Middle frontal gyrus (tissue), 1 donor: ENCODE results near the gene PRDM7.
"Not testable (repeated sequence)": the region's sequence is repeated elsewhere in the genome, so short reads cannot be mapped to it uniquely, and the experiment has no call there.

ENCODE experiments used
- DNase-seq: peaks from one replicate; pipeline ENCODE4 v3.0.0-alpha.2; 2015; ENCODE audit warnings: low spot score; ENCODE audit errors: extremely low spot score

PRDM7 gene

GRCh38 chr16:90072442-90073105, 4.6 kb downstream of the PRDM7 start:
- no peak for DNase-seq

- DNase-seq, result no peak
These were observed 6.7 kb downstream of the PRDM7 start for GRCh38 chr16:90070440-90070839.

GRCh38 chr16:90061437-90061836, 15.7 kb downstream of the PRDM7 start:
- no peak for DNase-seq

DNA sequence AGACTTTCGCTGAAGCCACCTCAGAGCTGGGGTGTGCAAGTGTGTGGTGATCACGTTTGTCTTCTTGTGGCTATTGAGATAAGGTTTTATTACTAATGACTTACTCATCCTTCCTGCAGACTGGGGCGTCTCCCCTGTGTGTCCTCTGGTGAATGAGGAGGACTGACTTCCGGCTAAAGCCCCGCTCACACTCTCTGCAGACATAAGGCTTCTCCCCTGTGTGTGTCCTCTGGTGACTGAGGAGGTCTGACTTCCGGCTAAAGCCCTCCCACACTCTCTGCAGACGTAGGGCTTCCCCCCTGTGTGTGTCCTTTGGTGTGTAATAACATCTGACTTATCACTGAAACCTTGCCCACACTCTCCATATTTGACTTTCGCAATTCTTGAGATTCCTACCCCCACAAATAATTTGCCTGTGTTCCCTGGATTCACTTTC, 19.4 kb downstream of the PRDM7 start:
- DNase-seq, result no peak

GRCh38 chr16:90056521-90056920, 20.6 kb downstream of the PRDM7 start:
- DNase-seq, result not testable (repeated sequence)

- no peak for DNase-seq
These were observed 21.8 kb downstream of the PRDM7 start for GRCh38 chr16:90055371-90055770.

DNA sequence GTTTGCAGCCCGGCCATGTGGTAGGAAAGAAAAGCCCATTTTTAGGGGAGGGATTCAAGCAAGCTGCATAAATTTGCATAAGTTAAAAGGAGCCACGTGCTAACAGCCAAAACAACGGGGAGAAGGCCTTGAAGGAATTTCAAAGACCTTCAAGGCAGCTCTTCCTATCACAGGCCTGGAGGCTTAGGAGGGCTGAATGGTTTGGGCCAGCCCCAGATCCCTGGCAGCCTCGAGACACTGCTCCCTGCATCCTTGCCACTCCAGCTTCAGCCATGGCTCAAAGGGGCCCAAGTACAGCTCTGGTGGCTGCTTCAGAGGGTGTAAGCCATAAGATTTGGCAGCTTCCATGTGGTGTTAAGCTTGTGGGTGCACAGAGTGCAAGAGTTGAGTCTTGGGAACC, 22.6 kb downstream of the PRDM7 start:
- no peak for DNase-seq

GRCh38 chr16:90053902-90054500, 23.1 kb downstream of the PRDM7 start:
- no peak for DNase-seq

DNA sequence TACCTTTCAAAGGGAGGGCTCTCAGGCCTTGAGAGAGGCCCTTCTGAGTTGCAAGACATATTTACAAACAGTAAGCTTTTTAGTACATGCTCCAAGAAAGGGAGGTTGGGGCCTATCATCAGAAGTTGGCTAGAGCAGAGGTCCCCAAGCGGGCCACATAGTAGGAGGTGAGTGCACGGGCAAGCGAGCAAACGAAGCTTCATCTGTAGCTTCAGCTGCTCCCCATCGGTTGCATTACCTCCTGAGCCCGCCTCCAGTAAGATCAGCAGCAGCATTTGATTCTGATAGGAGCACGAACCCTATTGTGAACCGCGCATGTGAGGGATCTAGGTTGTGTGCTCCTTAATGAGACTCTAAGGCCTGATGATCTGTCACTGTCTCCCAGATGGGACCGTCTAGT, 26.2 kb downstream of the PRDM7 start:
- no peak for DNase-seq

- DNase-seq, result no peak
These were observed 28.3 kb downstream of the PRDM7 start for GRCh38 chr16:90048737-90049330.

DNA sequence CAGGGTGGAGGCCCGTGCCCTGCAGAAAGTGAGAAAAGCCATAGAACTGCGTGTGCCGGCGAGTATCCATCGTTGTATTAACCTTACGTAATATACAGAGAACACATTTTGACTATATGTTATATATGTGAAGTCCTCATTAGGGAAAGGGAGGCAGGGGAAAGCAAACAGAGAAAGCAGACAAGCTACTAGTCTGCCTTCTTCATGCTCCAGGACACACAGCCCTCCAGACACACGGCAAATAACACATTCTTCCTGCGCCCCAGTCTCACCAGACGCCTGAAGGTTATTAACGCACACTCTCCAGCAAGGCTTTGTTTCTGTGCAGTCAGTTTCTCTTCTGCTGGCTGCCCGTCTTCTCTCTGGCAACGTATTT, 28.8 kb downstream of the PRDM7 start:
- no peak for DNase-seq

GRCh38 chr16:90047714-90048346, 29.3 kb downstream of the PRDM7 start:
- DNase-seq, result no peak

DNA sequence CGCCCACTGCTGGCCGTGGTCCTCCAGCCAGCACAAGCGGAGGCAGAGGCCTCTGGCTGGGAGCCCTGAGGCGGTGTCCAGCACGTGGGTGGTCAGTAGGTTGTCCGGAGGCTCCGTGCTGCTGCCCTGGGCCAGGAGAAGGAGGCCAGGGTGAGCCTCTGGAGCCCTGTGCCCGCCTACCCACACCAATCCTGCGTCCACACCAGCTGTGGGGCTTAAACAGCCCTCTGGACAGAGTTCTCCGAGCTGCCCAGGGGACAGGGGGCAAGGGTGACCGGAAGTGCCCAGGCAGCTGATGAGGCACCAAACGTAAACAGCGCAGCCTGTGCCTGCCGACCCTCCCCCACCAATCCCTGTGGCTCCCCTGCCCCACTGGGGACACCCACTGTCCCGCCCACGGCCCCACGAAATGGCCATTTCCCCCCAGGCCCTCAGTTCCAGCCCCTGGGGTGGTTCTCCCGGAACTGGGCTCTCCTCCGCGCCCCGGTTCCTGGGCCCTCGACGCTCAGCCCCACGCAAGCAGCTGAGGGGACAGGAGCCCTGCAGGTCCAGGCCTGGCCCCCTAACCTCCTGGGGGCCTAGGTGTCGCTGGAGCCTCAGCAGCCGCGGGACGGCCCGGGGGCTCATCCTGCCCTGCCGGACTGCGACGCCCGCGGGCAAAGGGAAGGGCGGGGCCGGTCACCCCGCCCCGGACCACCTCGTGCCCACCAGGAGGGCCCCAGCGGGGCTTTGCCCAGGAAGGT, 30.0 kb downstream of the PRDM7 start:
- no peak for DNase-seq

DNA sequence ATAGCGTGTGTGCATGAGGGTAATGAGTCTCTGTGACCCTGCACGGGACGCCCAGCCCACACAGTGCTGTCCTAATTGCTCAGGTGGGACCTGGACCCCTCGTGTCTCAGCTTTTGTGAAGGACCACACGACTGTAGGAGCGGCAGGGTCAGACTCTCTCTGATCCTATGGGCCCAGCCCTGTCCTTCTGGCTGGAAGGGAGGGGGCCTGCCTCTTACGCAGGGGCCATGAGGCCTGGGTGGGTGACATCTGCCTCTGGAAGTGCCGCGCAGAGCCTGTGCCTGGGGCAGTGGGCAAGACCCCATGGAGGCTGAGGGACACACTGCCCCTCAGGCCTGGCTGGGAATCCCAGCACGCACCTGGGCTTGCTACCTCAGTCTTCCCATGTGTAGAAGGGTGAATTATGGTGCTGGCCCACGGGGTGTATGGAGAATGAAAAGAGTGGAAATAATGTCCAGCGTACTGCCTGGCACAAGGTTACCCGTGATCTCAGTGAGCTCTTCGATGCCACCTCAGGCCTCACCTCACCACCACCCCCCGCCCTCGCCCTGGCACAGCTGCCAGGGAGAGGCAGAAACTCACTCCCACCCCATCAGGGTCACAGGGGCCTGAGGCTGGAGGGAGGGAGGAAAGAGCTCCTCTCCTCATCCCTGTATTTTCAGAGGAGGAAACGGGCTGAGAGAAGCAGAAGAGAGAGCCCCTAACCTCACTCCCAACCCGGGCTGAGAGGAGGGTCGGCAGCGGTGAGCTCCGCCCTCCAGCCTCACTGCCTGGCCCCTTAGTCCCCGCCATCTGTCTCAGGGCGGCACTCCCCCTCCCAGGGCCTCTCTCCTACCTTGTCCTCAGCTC, 30.8 kb downstream of the PRDM7 start:
- DNase-seq, result no peak

- no peak for DNase-seq
These were observed 33.0 kb downstream of the PRDM7 start for GRCh38 chr16:90044111-90044551.

DNA sequence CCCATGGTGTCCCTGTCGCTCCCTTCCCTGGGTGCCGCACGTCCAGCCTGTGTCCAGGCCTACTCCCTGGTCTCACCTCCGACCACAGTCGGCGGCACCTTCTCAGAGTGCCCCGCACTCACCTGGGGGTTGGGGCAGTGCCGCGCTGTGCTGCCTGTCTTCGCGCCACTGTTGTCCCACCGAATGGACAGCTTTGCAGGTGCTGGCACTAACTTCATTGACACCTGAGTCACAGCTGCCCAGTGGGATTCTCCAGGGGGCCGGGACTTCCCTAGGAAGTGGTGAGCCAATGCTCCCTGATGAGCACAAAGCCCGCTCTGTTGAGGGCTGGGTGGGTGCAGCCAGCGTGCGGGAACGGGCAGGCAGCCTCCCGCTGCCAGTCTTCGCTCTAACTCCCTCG, 33.6 kb downstream of the PRDM7 start:
- no peak for DNase-seq

DNA sequence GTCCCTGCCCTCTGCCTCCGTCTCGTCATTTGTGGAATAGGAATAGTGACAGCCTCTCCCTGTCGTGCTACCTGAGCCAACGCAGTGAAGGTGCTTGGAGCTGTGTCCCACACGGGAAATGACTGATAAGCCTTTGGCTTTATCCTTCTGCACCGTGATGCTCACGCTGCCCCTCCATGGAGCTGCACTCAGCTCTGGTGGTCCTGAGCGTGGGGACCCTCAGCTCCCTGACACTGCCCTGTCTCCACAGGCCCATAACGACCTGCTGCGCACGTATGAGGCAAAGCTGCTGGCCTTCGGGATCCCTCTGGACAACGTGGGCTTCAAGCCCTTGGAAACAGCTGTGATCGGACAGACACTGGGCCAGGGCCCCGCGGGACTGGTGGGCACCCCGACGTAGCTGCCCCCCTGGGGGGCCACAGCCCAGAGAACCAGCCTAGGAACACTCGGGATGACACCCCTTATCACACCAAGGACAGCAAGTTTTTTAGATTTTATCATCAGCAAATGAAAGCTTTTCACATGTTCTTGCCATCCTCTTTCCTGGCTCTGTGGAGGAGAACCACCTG, 34.1 kb downstream of the PRDM7 start:
- no peak for DNase-seq

DNA sequence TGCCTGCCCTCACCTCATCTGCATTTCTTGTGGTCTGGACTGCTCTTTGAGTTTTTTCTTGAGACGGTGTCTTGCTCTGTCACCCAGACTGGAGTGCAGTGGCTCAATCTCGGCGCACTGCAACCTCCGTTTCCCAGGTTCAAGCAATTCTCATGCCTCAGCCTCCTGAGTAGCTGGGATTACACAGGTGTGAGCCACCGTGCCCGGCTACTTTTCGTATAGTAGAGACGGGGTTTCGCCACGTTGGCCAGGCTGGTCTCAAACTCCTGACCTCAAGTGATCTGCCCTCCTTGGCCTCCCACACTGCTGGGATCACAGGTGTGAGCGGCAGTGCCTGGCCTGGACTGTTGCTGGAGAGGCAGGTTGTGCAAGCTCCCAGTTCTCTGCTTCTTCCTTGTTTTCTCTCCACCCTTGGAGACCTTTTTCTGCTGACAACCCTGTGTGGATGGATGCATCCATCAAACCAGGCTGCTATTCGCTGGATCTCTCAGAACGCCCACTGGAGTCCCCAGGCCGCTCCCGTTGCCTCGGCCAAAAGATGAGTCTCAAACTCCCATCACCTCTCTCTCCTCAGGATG, 35.1 kb downstream of the PRDM7 start:
- DNase-seq, result no peak

- no peak for DNase-seq
These were observed 36.7 kb downstream of the PRDM7 start for GRCh38 chr16:90040152-90041023.
